Aortic smooth muscle cell (primary cell): ENCODE measurements around the gene TEAD3. TPM values are rescaled to one million over a fixed set of nuclear protein-coding genes. Genes with fewer than 3 reads are reported as not detected.

Source experiments
- total RNA-seq: library from RNA; depleted of rRNA; stranded (reverse); fragments of >200 nt; gene quantifications from 2 replicates; pipeline ENCODE4 v1.2.3, GENCODE V29; 2014

TEAD3 gene
- total RNA-seq: 6.9 and 7.0 TPM in 2 replicates

GRCh38 chr6:35496841-35497570 is at the start of gene TEAD3:
Gene TEAD3 (minus strand): TSS chr6:35497079.

DNA sequence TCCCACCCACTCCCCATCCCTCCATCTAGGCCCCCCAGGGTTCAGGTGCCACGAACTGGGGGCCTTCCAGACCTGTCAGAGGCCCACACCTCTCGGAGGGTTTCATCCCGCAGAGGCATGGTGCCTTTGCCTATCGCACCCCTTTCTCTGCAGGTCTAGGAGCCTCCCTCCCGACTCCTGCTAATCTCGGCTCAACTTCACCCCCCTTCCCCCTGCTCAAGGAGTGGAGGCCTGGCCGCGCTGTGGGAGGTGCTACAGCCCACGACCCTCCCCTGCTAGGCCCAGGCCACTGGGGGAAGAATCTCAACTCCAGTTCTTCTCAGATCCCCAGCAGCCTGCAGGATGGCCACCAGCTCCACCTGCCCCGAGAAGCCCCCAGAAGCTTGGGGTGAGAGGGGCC is 15.9 kb upstream of the TEAD3 start, which contains the start of gene TULP1:
Gene TULP1, minus strand, starts transcription at position 157 of the 400 bp plus-strand sequence. Its CDS starts 38 bp downstream, at position 119.

DNA sequence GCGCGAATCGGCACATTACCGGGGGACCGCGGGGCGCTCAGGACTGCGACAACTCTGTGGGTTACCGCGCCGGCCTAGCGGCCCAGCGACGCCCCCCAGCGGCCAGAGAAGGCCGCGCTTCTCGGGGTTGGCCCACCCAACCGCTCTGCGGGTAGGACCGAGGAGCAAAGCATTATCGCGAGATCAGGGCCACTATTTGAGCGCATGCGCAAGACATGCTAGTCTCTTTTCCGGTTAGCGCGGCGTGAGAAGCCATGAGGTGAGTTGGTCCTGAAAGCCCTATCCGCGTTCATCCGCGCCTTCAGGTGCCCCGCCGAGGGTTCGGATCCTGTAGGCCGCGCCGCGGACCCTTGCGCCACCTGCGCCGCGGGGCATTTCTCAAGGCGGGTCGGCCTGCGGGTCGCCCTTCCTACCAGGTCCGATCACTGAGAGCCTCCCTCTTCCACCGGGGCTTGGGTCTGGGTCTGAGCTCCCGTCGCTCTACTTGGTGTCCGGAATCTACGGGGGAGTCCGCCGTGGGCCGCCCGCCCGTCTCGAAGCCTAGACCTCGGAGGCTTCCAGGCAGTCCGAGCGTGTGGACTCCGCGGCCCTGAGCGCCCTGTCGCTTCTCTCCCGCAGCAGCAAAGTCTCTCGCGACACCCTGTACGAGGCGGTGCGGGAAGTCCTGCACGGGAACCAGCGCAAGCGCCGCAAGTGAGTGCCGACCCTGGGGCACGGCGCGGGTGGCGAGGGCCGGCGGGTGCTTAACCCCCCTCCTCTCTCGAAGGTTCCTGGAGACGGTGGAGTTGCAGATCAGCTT is 28.5 kb downstream of the TEAD3 start, which contains the start of gene RPL10A:
Gene RPL10A, plus strand, starts transcription at position 221 of the 799 bp plus-strand sequence. Its CDS starts 34 bp downstream, at position 255.

GRCh38 chr6:35452183-35453090 is 44.4 kb downstream of the TEAD3 start, which contains the start of gene FANCE:
Gene FANCE (plus strand): TSS chr6:35452338. CDS start chr6:35452546, 208 bp downstream.

Other genes with a start within 250 kb of the TEAD3 start
- gene ZNF76, start 237.3 kb downstream of the TEAD3 start, total RNA-seq: 17.8 and 21.8 TPM in 2 replicates
- under 0.01 and 0.19 TPM in 2 replicates for gene DEF6, start 199.3 kb downstream of the TEAD3 start, total RNA-seq
- gene PPARD, start 154.5 kb downstream of the TEAD3 start, total RNA-seq: 7.3 and 10.0 TPM in 2 replicates
- 4.0 and 6.6 TPM in 2 replicates for gene FANCE, start 44.7 kb downstream of the TEAD3 start, total RNA-seq
- 1,863 and 1,949 TPM in 2 replicates for gene RPL10A, start 28.7 kb downstream of the TEAD3 start, total RNA-seq
- not detected in 2 replicates for gene TULP1, start 15.8 kb upstream of the TEAD3 start, total RNA-seq
- 3.6 and 4.9 TPM in 2 replicates for gene FKBP5, start 191.8 kb upstream of the TEAD3 start, total RNA-seq
- gene ARMC12, start 240.0 kb upstream of the TEAD3 start, total RNA-seq: 0.06 and 0.13 TPM in 2 replicates